Neural cell (in vitro differentiated cells): Measurements from ENCODE around the gene L3MBTL4. TPM values are rescaled to one million over a fixed set of nuclear protein-coding genes. Genes with fewer than 3 reads are reported as not detected.
"Not testable (repeated sequence)": the region's sequence is repeated elsewhere in the genome, so short reads cannot be mapped to it uniquely, and the experiment has no call there.

Experiments used
- H2AFZ ChIP-seq: fragments of 200-600, 300-800 bp; sonication (generic), shearing (Covaris generic); 2 replicates; pipeline ENCODE4 v1.6.0; 2014; ENCODE audit warnings: low read depth, mild to moderate bottlenecking, antibody characterized with exemption, low read length, moderate library complexity
- H3F3A ChIP-seq: fragments of 200-600 bp; shearing (Covaris generic); 2 replicates; pipeline ENCODE4 v1.6.1; 2016; ENCODE audit warnings: mild to moderate bottlenecking, moderate library complexity, mixed read lengths, antibody characterized with exemption, low read length; ENCODE audit not compliant: insufficient read depth, poor library complexity, severe bottlenecking
- H3K27ac ChIP-seq: fragments of 200-600, 300-800 bp; sonication (generic), shearing (Covaris generic); 2 replicates; pipeline ENCODE4 v1.5.1; 2014; ENCODE audit warnings: mild to moderate bottlenecking, low read length, moderate library complexity
- H3K27me3 ChIP-seq: fragments of 300-800, 200-600 bp; sonication (generic), shearing (Covaris generic); 2 replicates; pipeline ENCODE4 v1.6.0; 2014; ENCODE audit warnings: mild to moderate bottlenecking, low read depth, low read length, moderate library complexity; ENCODE audit not compliant: insufficient read depth
- H3K36me3 ChIP-seq: fragments of 300-800, 200-600 bp; sonication (generic), shearing (Covaris generic); 2 replicates; pipeline ENCODE4 v1.5.1; 2014; ENCODE audit warnings: mild to moderate bottlenecking, antibody characterized with exemption, low read length, moderate library complexity; ENCODE audit not compliant: insufficient read depth
- H3K4me2 ChIP-seq: fragments of 300-800, 200-600 bp; sonication (generic), shearing (Covaris generic); 2 replicates; pipeline ENCODE4 v1.6.0; 2014; ENCODE audit warnings: mild to moderate bottlenecking, low read length
- H3K4me3 ChIP-seq: fragments of 300-800, 200-600 bp; sonication (generic), shearing (Covaris generic); 2 replicates; pipeline ENCODE4 v1.5.1; 2014; ENCODE audit warnings: mild to moderate bottlenecking, low read length, moderate library complexity
- H3K79me2 ChIP-seq: fragments of 200-600 bp; shearing (Covaris generic); replicated peaks from 2 replicates; pipeline ENCODE4 v1.6.0; 2014; ENCODE audit warnings: mild to moderate bottlenecking, low read length, moderate library complexity; ENCODE audit not compliant: insufficient read depth
- H3K9ac ChIP-seq: fragments of 300-800, 200-600 bp; sonication (generic), shearing (Covaris generic); 2 replicates; pipeline ENCODE4 v1.6.1; 2016; ENCODE audit warnings: mild to moderate bottlenecking, low read length, mixed read lengths
- H3K9me2 ChIP-seq: fragments of 200-600 bp; shearing (Covaris generic); 2 replicates; pipeline ENCODE4 v1.6.1; 2016; ENCODE audit warnings: mild to moderate bottlenecking, low read length, mixed read lengths; ENCODE audit not compliant: insufficient read depth
- H3K9me3 ChIP-seq: fragments of 200-600, 300-800 bp; sonication (generic), shearing (Covaris generic); 2 replicates; pipeline ENCODE4 v1.6.1; 2016; ENCODE audit warnings: mild to moderate bottlenecking, mixed run types, low read length, moderate library complexity, mixed read lengths
- H4K20me1 ChIP-seq: fragments of 200-600 bp; shearing (Covaris generic); 2 replicates; pipeline ENCODE4 v1.6.1; 2016; ENCODE audit warnings: mild to moderate bottlenecking, mixed run types; ENCODE audit not compliant: insufficient read depth
- CTCF ChIP-seq: fragments of 450-650 bp; IDR thresholded peaks from 2 replicates; pipeline ENCODE4 v1.5.1; 2014; ENCODE audit warnings: antibody characterized with exemption, mild to moderate bottlenecking, moderate library complexity; ENCODE audit not compliant: poor library complexity, severe bottlenecking
- EP300 ChIP-seq: fragments of 450-650 bp; conservative IDR thresholded peaks from 2 replicates; pipeline ENCODE4 v1.6.1; 2014; ENCODE audit warnings: antibody characterized with exemption, mild to moderate bottlenecking, moderate library complexity; ENCODE audit not compliant: poor library complexity, severe bottlenecking
- EZH2 ChIP-seq: fragments of 200-600, 300-800 bp; shearing (Covaris generic), sonication (generic); IDR thresholded peaks from 2 replicates; pipeline ENCODE4 v1.6.1; 2014; ENCODE audit warnings: antibody characterized with exemption, low read length, borderline replicate concordance, mild to moderate bottlenecking; ENCODE audit not compliant: insufficient read depth, poor library complexity, severe bottlenecking
- MXI1 ChIP-seq: fragments of 450-650 bp; conservative IDR thresholded peaks from 2 replicates; pipeline ENCODE4 v1.6.1; 2014; ENCODE audit warnings: antibody characterized with exemption, mild to moderate bottlenecking; ENCODE audit not compliant: poor library complexity, severe bottlenecking
- POLR2AphosphoS5 ChIP-seq: IDR thresholded peaks from 2 replicates; pipeline ENCODE4 v1.6.1; 2012
- RAD21 ChIP-seq: fragments of 450-650 bp; conservative IDR thresholded peaks from 2 replicates; pipeline ENCODE4 v1.6.1; 2014; ENCODE audit warnings: antibody characterized with exemption, mild to moderate bottlenecking, moderate library complexity
- REST ChIP-seq: IDR thresholded peaks from 2 replicates; pipeline ENCODE4 v1.6.1; 2012; ENCODE audit warnings: borderline replicate concordance
- SMC3 ChIP-seq: fragments of 450-650 bp; conservative IDR thresholded peaks from 2 replicates; pipeline ENCODE4 v1.6.1; 2014; ENCODE audit warnings: antibody characterized with exemption, mild to moderate bottlenecking, moderate library complexity; ENCODE audit not compliant: poor library complexity
- TAF1 ChIP-seq: IDR thresholded peaks from 2 replicates; pipeline ENCODE4 v1.6.1; 2012; ENCODE audit warnings: low read depth
- polyA plus RNA-seq: library from polyadenylated mRNA; depleted of rRNA; stranded (reverse); fragments of >200 nt; gene quantifications from 2 replicates; pipeline ENCODE4 v1.2.3, GENCODE V29; 2014

L3MBTL4 gene
- polyA plus RNA-seq, 1 donor from 2014 or later = 0.90 TPM

GRCh38 chr18:6273423-6273822, 141.3 kb downstream of the L3MBTL4 start:
- no peaks in the 10 kb centered on the region for H4K20me1 ChIP-seq
- no peaks in the 10 kb centered on the region for H3K79me2 ChIP-seq
- no peak for TF ChIP-seq MXI1
- no peak for TF ChIP-seq POLR2AphosphoS5
- no peak for TF ChIP-seq CTCF
- TF ChIP-seq EP300 = no peak
- no peak for TF ChIP-seq EZH2
- TF ChIP-seq REST = no peak
- TF ChIP-seq RAD21 = no peak
- TF ChIP-seq TAF1 = no peak
- TF ChIP-seq SMC3 = no peak
- no peak overlapping the region for H3K4me2 ChIP-seq
- H2AFZ ChIP-seq = no peak overlapping the region
- no peak overlapping the region for H3K4me3 ChIP-seq
- no peaks in the 10 kb centered on the region for H3F3A ChIP-seq
- H3K27me3 ChIP-seq = no peaks in the 10 kb centered on the region
- H3K9me2 ChIP-seq = no peaks in the 10 kb centered on the region
- H3K36me3 ChIP-seq = no peaks in the 10 kb centered on the region
- H3K27ac ChIP-seq = no peak overlapping the region
- H3K9me3 ChIP-seq = no peaks in the 10 kb centered on the region
- no peak overlapping the region for H3K9ac ChIP-seq

- not testable (repeated sequence) for H3K4me3 ChIP-seq, H3K36me3 ChIP-seq, H3F3A ChIP-seq, H2AFZ ChIP-seq, H3K9me2 ChIP-seq, H4K20me1 ChIP-seq, H3K27me3 ChIP-seq, H3K4me2 ChIP-seq, H3K27ac ChIP-seq, H3K9ac ChIP-seq, H3K9me3 ChIP-seq, H3K79me2 ChIP-seq
Measured at GRCh38 chr18:6272144-6272543, 142.6 kb downstream of the L3MBTL4 start.

- no peak overlapping the region for H3K4me3 ChIP-seq
- no peaks in the 10 kb centered on the region for H3K36me3 ChIP-seq
- no peak overlapping the region for H3K4me2 ChIP-seq
- no peaks in the 10 kb centered on the region for H3K27me3 ChIP-seq
- H3K9me2 ChIP-seq = no peaks in the 10 kb centered on the region
- no peaks in the 10 kb centered on the region for H3K9me3 ChIP-seq
- H3F3A ChIP-seq = no peaks in the 10 kb centered on the region
- TF ChIP-seq MXI1 = no peak
- no peak for TF ChIP-seq POLR2AphosphoS5
- H3K79me2 ChIP-seq = no peaks in the 10 kb centered on the region
- no peak overlapping the region for H3K27ac ChIP-seq
- H4K20me1 ChIP-seq = no peaks in the 10 kb centered on the region
- no peak overlapping the region for H3K9ac ChIP-seq
- H2AFZ ChIP-seq = no peak overlapping the region
Measured at GRCh38 chr18:6271585-6271984, 143.1 kb downstream of the L3MBTL4 start.
